Testis (tissue), 3 donors: ENCODE measurements around the gene TPST1. TPM values are rescaled to one million over a fixed set of nuclear protein-coding genes. Genes with fewer than 3 reads are reported as not detected.
"Not testable (repeated sequence)": the region's sequence is repeated elsewhere in the genome, so short reads cannot be mapped to it uniquely, and the experiment has no call there.

Source experiments
- DNase-seq: peaks from one replicate; pipeline ENCODE4 v3.0.0-alpha.2; 2019
- H3K27ac ChIP-seq, 2 donors: fragments of 200-600 bp; sonication (generic); one replicate each; pipeline ENCODE4 v1.5.1; 2019
- H3K27me3 ChIP-seq: fragments of 200-600 bp; sonication (generic); one replicate; pipeline ENCODE4 v1.5.1; 2019
- H3K36me3 ChIP-seq: fragments of 200-600 bp; sonication (generic); one replicate; pipeline ENCODE4 v1.5.1; 2017; ENCODE audit warnings: low read depth; ENCODE audit errors: missing control alignments
- H3K4me1 ChIP-seq: fragments of 200-600 bp; sonication (generic); one replicate; pipeline ENCODE4 v1.5.1; 2019
- H3K4me3 ChIP-seq, 2 donors: fragments of 200-600 bp; sonication (generic); one replicate each; pipeline ENCODE4 v1.5.1; 2017 to 2019
- H3K9me3 ChIP-seq: fragments of 200-600 bp; sonication (generic); one replicate; pipeline ENCODE4 v1.5.1; 2017
- POLR2A ChIP-seq: fragments of 450-650 bp; IDR thresholded peaks from one replicate; pipeline ENCODE4 v1.6.1; 2017; ENCODE audit warnings: antibody characterized with exemption, mild to moderate bottlenecking, moderate library complexity
- WGBS, 2 donors: methylation state at CpG; one replicate each; pipeline ENCODE4 v1.1.5; 2018; 5-methylcytosine and 5-hydroxymethylcytosine counted together
- intact Hi-C: fragments of 100-400 bp; cut with DNase I; formaldehyde crosslinking; loops from one replicate; pipeline ENCODE4 v1.15.1; 2023; ENCODE audit warnings: low total_unique reads
- polyA plus RNA-seq: library from polyadenylated mRNA; stranded (reverse); fragments of 350-450 nt; fragmentation: Illumina TruSeq; extraction: RNeasy Lipid Tissue Mini Kit (QIAGEN cat#74804); gene quantifications from one replicate; pipeline ENCODE4 v1.2.3, GENCODE V29; 2014; ENCODE audit warnings: low read depth, low replicate concordance; ENCODE audit not compliant: insufficient read depth
- total RNA-seq, 2 donors: library from RNA; depleted of rRNA; stranded (reverse); fragments of >200 nt; gene quantifications; one replicate each; pipeline ENCODE4 v1.2.3, GENCODE V29; 2016
- TF ChIP-seq, protein P1 (sequence below), 3 experiments: fragments of 450-650 bp in 2 of 3; fragments of 200-600 bp in 1 of 3; sonication (generic) in 1 of 3; IDR thresholded peaks; one replicate each; pipeline ENCODE4 v1.5.1; 2016 to 2019; ENCODE audit warnings: antibody characterized with exemption in 3 of 3, mild to moderate bottlenecking in 2 of 3, moderate library complexity in 1 of 3

Gene TPST1
- total and polyA plus RNA-seq, 3 donors from 2014 or later: 34.7 to 55.7 (median 40.7) TPM

DNA sequence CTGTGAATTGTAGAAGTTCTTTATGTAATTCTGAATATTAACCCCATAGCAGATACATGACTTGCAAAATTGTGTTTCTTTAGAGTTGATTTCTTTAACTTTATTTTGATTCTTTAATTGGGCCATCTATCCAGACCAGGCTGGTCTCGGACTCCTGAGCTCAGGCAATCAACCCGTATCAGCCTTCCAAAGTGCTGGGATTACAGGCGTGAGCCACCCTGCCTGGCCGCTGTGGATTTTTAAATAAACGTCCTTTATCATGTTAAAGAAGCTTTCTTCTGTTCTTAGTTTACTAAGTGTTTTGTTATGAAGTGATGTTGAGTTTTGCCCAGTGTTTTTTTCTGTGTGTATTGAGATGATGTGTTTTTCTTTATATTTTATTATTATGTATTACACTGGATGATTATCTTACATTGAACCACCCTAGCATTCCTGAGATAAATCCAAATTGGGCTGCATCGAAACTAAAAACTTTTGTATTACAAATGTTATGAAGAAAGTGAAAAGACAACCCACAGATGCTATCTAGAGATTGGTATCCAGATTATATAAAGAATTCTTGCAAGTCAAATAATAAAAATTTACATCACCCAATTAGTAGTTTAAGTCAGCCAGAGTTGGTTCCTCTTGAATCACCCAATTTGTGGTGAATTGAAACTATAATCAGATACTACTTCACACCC, 118.1 kb downstream of the TPST1 start:
- Histone ChIP-seq H3K9me3 (no peaks in the 10 kb centered on the region), H3K4me3 (no peak overlapping the region), H3K36me3 (no peaks in the 10 kb centered on the region), H3K27ac (no peak overlapping the region), H3K4me1 (peaks cover 4% of the 10 kb centered on the region), H3K27me3 (no peaks in the 10 kb centered on the region)
- TF ChIP-seq, protein P1, sequence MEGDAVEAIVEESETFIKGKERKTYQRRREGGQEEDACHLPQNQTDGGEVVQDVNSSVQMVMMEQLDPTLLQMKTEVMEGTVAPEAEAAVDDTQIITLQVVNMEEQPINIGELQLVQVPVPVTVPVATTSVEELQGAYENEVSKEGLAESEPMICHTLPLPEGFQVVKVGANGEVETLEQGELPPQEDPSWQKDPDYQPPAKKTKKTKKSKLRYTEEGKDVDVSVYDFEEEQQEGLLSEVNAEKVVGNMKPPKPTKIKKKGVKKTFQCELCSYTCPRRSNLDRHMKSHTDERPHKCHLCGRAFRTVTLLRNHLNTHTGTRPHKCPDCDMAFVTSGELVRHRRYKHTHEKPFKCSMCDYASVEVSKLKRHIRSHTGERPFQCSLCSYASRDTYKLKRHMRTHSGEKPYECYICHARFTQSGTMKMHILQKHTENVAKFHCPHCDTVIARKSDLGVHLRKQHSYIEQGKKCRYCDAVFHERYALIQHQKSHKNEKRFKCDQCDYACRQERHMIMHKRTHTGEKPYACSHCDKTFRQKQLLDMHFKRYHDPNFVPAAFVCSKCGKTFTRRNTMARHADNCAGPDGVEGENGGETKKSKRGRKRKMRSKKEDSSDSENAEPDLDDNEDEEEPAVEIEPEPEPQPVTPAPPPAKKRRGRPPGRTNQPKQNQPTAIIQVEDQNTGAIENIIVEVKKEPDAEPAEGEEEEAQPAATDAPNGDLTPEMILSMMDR (IDR thresholded peaks at IDR 0.05): no peak
- TF ChIP-seq POLR2A: no peak
- 90 to 91% methylated on average over 6 of the region's 6 CpGs for WGBS, 2 donors
- intact Hi-C loops: no loop called here
- no peak for DNase-seq

- H3K4me1 ChIP-seq, H3K4me3 ChIP-seq, H3K27ac ChIP-seq, H3K36me3 ChIP-seq, intact Hi-C loops, H3K27me3 ChIP-seq, DNase-seq, H3K9me3 ChIP-seq: not testable (repeated sequence)
- 85 to 89% methylated on average over 6 of the region's 6 CpGs for WGBS, 2 donors
These were observed 119.9 kb downstream of the TPST1 start for GRCh38 chr7:66324985-66325384.

DNA sequence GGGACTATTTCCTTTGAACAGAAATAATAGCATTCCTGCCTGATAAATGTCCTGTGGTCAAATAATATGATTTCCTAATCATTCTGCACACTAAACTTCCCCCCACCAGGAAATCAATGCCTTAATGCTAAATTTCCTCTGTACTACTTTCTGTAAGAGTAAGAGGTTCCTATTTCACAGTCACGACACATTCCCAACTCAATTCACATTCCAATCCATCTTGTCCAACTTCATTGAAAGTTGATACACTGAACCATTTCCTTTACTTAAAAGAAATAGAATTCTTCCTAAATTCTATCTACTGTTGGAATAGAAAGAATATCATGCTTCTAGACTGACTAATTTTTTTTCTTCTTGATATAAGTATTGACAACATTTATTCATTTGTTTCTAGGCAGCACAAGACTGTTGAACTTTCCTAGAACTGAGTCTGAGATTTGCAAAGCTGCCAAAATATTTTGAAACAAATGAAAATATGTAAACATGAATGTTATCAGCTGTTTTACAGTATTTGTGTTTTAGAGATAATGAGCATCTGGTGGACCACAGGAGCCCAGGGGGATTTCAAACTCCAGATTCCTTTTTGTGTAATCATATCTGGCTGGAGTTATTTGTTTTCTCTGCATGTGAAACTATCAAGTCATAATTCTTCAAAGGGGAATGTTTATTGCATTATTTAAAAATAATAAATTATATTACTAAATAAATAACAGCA, 121.5 kb downstream of the TPST1 start:
- H3K27me3 ChIP-seq: no peaks in the 10 kb centered on the region
- H3K4me3 ChIP-seq: no peak overlapping the region
- no peak for DNase-seq
- intact Hi-C loops: no loop called here
- peaks cover 11% of the 10 kb centered on the region for H3K4me1 ChIP-seq
- no peaks in the 10 kb centered on the region for H3K36me3 ChIP-seq
- no peak for TF ChIP-seq POLR2A
- TF ChIP-seq, protein P1 (IDR thresholded peaks at IDR 0.05): no peak
- H3K27ac ChIP-seq: no peak overlapping the region
- H3K9me3 ChIP-seq: no peaks in the 10 kb centered on the region
- WGBS, 2 donors: 48 to 49% methylated on average over 1 of the region's 1 CpG

- TF ChIP-seq POLR2A: no peak
- TF ChIP-seq, protein P1 (IDR thresholded peaks at IDR 0.05): no peak
- peak; percentile 75 for DNase-seq
- peak overlapping the region in 1 of 2 donors; percentile 23 for H3K27ac ChIP-seq
- no peaks in the 10 kb centered on the region for H3K9me3 ChIP-seq
- H3K4me3 ChIP-seq: no peak overlapping the region
- peaks cover 11% of the 10 kb centered on the region for H3K4me1 ChIP-seq
- H3K27me3 ChIP-seq: no peaks in the 10 kb centered on the region
- WGBS, 2 donors: 31 to 45% methylated on average over 1 of the region's 1 CpG
- intact Hi-C loops: no loop called here
- no peaks in the 10 kb centered on the region for H3K36me3 ChIP-seq
These were observed 125.8 kb downstream of the TPST1 start for GRCh38 chr7:66330961-66331360.

DNA sequence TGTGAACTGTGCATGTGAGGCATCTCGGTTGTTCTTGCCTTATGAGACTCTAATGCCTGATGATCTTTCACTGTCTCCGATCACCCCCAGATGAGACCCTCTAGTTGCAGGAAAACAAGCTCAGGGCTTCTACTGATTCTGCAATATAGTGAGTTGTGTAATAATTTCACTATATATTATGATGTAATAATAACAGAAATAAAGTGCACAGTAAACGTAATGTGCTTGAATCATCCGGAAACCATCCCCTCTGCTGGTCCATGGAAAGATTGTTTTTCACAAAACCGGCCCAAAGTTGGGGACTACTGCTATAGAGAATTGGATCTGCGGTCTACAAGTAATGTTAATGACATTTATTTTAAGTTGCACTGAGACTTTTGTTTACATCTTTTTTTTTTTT, 126.7 kb downstream of the TPST1 start:
- H3K9me3 ChIP-seq: no peaks in the 10 kb centered on the region
- DNase-seq: no peak
- intact Hi-C loops: no loop called here
- H3K27me3 ChIP-seq: no peaks in the 10 kb centered on the region
- no peak overlapping the region for H3K4me3 ChIP-seq
- no peak overlapping the region for H3K27ac ChIP-seq
- WGBS, 2 donors: 93 to 95% methylated on average over 6 of the region's 6 CpGs
- no peak for TF ChIP-seq POLR2A
- TF ChIP-seq, protein P1 (IDR thresholded peaks at IDR 0.05): no peak
- no peaks in the 10 kb centered on the region for H3K36me3 ChIP-seq
- H3K4me1 ChIP-seq: peaks cover 11% of the 10 kb centered on the region
